NOMO-1 treated with DMSO at 0.1 percent for 48 hours (cell line): ENCODE data around the gene MYH2.

Experiments used
- DNase-seq: peaks from one replicate; lab custom pipeline; 2025; ENCODE audit not compliant: unreplicated experiment; lab: John Stamatoyannopoulos, UW

The MYH2 gene

GRCh38 chr17:10516638-10517037 lies 32.8 kb downstream of the MYH2 start:
- DNase-seq = no peak

DNA sequence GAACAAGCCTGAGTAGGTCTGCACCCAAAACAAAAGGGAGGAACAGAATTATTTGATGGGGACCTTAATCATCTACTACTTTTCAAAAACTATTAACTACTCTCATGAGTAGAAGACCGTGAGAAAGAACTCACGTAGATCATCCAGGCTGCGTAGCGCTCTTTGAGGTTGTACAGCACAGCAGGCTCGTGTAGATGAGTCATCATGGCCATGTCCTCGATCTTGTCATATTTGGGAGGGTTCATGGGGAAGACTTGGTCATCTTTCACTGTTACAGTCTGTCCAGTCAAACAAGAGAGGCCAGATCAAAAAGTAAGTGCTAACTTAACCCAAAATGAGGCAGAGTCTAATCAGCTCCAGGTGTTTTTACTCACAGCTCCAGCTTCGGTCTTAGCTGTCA lies 33.4 kb downstream of the MYH2 start:
- DNase-seq = no peak

GRCh38 chr17:10513299-10514067 lies 36.0 kb downstream of the MYH2 start:
- DNase-seq = no peak

DNA sequence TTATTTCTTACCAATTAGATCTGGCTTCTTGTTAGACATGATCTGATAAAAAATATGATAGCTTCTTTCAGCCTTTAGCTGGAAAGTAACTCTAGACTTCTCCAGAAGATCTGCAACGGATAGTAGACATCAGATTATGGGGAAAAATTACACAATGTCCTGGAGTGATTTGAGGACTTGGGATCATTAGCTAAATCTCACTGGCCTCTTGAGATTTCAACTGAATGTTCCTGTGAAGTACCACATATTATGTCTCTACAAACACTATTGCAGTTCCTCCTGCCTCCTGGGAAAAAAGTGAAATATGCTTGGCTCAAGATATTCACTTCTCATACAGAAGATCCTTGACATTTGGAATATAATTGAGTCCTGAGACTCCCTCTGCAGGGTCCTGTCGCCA lies 36.6 kb downstream of the MYH2 start:
- no peak for DNase-seq

- no peak for DNase-seq
Observed at GRCh38 chr17:10499950-10500349, 49.5 kb downstream of the MYH2 start.

DNA sequence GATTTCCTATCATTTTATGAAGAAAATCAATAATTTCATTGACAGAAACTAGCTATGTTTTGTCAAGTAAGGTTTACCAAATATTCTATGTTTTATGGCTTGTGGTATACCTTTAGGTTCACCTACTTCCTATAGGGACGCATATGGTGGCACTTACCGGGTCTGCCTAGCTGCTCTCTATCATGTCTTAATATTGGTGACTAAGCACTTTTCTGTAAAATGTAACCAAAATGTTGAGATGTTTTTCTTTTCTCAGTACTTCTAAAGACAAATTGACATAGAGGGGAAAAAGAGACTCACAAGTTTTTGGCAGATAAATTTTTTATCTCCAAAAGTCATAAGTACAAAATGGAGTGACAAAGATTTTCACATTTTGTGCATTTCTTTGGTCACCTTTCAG lies 57.5 kb downstream of the MYH2 start:
- DNase-seq = no peak

DNA sequence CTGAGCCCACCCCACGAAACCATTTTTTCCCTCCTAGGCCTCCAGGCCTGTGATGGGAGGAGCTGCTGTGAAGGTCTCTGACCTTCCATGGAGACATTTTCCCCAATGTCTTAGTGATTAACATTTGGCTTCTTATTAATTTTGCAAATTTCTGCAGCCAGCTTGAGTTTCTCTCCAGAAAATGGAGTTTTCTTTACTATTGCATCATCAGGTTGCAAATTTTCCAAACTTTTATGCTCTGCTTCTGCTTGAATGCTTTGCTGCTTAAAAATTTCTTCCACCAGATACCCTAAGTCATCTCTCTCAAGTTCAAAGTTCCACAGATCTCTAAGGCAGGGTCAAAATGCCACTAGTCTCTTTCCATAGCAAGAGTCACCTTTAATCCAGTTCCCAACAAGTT lies 67.2 kb downstream of the MYH2 start:
- no peak for DNase-seq

GRCh38 chr17:10477701-10478100 lies 71.8 kb downstream of the MYH2 start:
- DNase-seq = no peak

- DNase-seq = no peak
Observed at GRCh38 chr17:10474536-10474935, 74.9 kb downstream of the MYH2 start.

DNA sequence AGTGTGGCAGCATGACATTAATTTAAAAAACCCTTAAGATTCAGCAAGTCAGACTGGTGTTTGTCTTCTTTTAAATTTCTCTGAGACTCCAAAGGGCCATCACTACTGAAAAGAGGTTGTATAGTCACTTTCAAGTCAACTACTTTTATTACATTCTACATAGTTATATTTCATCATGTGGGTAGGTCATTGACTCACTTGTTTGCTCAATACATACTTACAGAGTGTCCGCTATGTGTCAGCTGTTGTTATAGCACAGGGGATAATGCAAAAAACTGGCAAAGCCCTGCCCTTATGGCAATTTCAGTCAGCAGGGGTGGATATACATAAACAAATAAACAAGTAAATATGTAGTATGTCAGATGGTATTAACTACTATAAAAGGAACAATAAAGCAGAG lies 77.6 kb downstream of the MYH2 start:
- DNase-seq = no peak
